Muscle of back (tissue), 11 donors: ENCODE data around the gene UTS2R. TPM values are rescaled to one million over a fixed set of nuclear protein-coding genes. Genes with fewer than 3 reads are reported as not detected.

Experiments
- DNase-seq, 3 donors: peaks; one replicate each; pipeline versions ENCODE4 v3.0.0 to v3.0.0-alpha.2; 2013
- polyA plus RNA-seq, 10 donors: library from polyadenylated mRNA; unstranded; fragments of 120-200 nt; gene quantifications; one replicate each; pipeline ENCODE4 v1.2.1, GENCODE V29; 2013; ENCODE audit not compliant: insufficient read length in 10 of 10

The UTS2R gene
- polyA plus RNA-seq, 10 donors = 2.2 to 9.3 (median 4.1) TPM

GRCh38 chr17:82386881-82387704, 15.5 kb downstream of the UTS2R start:
- no peak for DNase-seq

- DNase-seq = no peak
Measured at GRCh38 chr17:82387705-82388106, 16.1 kb downstream of the UTS2R start.

- peak in 1 of 3 donors; percentile 30 for DNase-seq
Measured at GRCh38 chr17:82388223-82388921, 16.8 kb downstream of the UTS2R start.

GRCh38 chr17:82388922-82389283, 17.3 kb downstream of the UTS2R start:
- no peak for DNase-seq

- DNase-seq = no peak
Measured at GRCh38 chr17:82389379-82389778, 17.8 kb downstream of the UTS2R start.

- DNase-seq = no peak
Measured at GRCh38 chr17:82390015-82390859, 18.7 kb downstream of the UTS2R start.

GRCh38 chr17:82390860-82391435, 19.4 kb downstream of the UTS2R start:
- no peak for DNase-seq

- DNase-seq = no peak
Measured at GRCh38 chr17:82391496-82392066, 20.0 kb downstream of the UTS2R start.

GRCh38 chr17:82392209-82392920, 20.8 kb downstream of the UTS2R start:
- no peak for DNase-seq

GRCh38 chr17:82392941-82393340, 21.4 kb downstream of the UTS2R start:
- DNase-seq = no peak

GRCh38 chr17:82394278-82394677, 22.7 kb downstream of the UTS2R start:
- no peak for DNase-seq

GRCh38 chr17:82396601-82397435, 25.3 kb downstream of the UTS2R start:
- DNase-seq = peak in 1 of 3 donors; percentile 91

GRCh38 chr17:82397449-82398335, 26.1 kb downstream of the UTS2R start:
- no peak for DNase-seq

- peak; percentile 80 to 92 (median 88) for DNase-seq
Measured at GRCh38 chr17:82399041-82399441, 27.5 kb downstream of the UTS2R start.

- peak; percentile 67 to 87 (median 73) for DNase-seq
Measured at GRCh38 chr17:82399601-82400101, 28.1 kb downstream of the UTS2R start.

GRCh38 chr17:82400206-82400605, 28.6 kb downstream of the UTS2R start:
- peak in 2 of 3 donors; percentile 49 to 77 for DNase-seq

GRCh38 chr17:82400830-82401229, 29.3 kb downstream of the UTS2R start:
- DNase-seq = no peak

- DNase-seq = no peak
Measured at GRCh38 chr17:82402865-82403264, 31.3 kb downstream of the UTS2R start.
